IMR-90 (cell line): ENCODE data around the gene TBC1D17. TPM values are rescaled to one million over a fixed set of nuclear protein-coding genes. Genes with fewer than 3 reads are reported as not detected.

Source experiments
- ATAC-seq: fragments of 200-7000 bp; cut with Tn5 transposase; 2 replicates; pipeline ENCODE4 v1.9.1; 2020; ENCODE audit warnings: low read depth, mild to moderate bottlenecking, moderate library complexity
- BruUV-seq: library from RNA; stranded (reverse); fragments of 400-500 nt; replicated peaks from 2 replicates; lab custom pipeline; 2021; lab: Mats Ljungman, UMichigan
- CTCF ChIA-PET: fragments of 300-600 bp; formaldehyde crosslinking; extraction: SDS; loops from one replicate; lab custom pipeline; 2021; ENCODE audit warnings: antibody characterized with exemption; lab: Yijun Ruan, JAX
- POLR2A ChIA-PET: fragments of 300-600 bp; sonication (Branson Sonifier 250); formaldehyde crosslinking; loops from one replicate; lab custom pipeline; 2022; ENCODE audit warnings: antibody characterized with exemption; ENCODE audit not compliant: unreplicated experiment; lab: Charles Lee
- DNase-seq: peaks from one replicate; pipeline ENCODE4 v3.0.0; 2013
- H2AFZ ChIP-seq: replicated peaks from 2 replicates; pipeline ENCODE3; 2013; ENCODE audit warnings: low read length, mild to moderate bottlenecking; ENCODE audit not compliant: poor library complexity
- H2AK5ac ChIP-seq: 2 replicates; pipeline ENCODE4 v1.6.1; 2013; ENCODE audit warnings: low read depth, low read length, inconsistent platforms
- H2AK9ac ChIP-seq: replicated peaks from 2 replicates; pipeline ENCODE3; 2013; ENCODE audit warnings: mild to moderate bottlenecking, low read depth, low read length, moderate library complexity; ENCODE audit not compliant: poor library complexity
- H2BK120ac ChIP-seq: 2 replicates; pipeline ENCODE4 v1.6.1; 2013; ENCODE audit warnings: low read depth, low read length, inconsistent platforms
- H2BK15ac ChIP-seq: 3 replicates; pipeline ENCODE4 v1.6.1; 2013; ENCODE audit warnings: low read depth, low read length, inconsistent platforms
- H2BK20ac ChIP-seq: 2 replicates; pipeline ENCODE4 v1.6.1; 2013; ENCODE audit warnings: low read depth, mild to moderate bottlenecking, inconsistent platforms, low read length, moderate library complexity
- H2BK5ac ChIP-seq: 2 replicates; pipeline ENCODE4 v1.6.1; 2013; ENCODE audit warnings: mild to moderate bottlenecking, low read depth, low read length, inconsistent platforms; ENCODE audit not compliant: poor library complexity, severe bottlenecking
- H3K14ac ChIP-seq: replicated peaks from 2 replicates; pipeline ENCODE4 v1.6.1; 2013; ENCODE audit warnings: low read depth, low read length, inconsistent platforms
- H3K18ac ChIP-seq: 2 replicates; pipeline ENCODE4 v1.6.1; 2013; ENCODE audit warnings: low read depth, low read length, control low read depth
- H3K23ac ChIP-seq: 2 replicates; pipeline ENCODE4 v1.6.1; 2013; ENCODE audit warnings: low read depth, low read length, inconsistent platforms
- H3K27ac ChIP-seq: 2 replicates; pipeline ENCODE4 v1.5.1; 2013; ENCODE audit warnings: mild to moderate bottlenecking, control low read depth, low read length; ENCODE audit not compliant: insufficient read depth
- H3K27me3 ChIP-seq: 2 replicates; pipeline ENCODE4 v1.6.1; 2013; ENCODE audit warnings: low read length; ENCODE audit not compliant: control insufficient read depth, insufficient read depth
- H3K36me3 ChIP-seq: 2 replicates; pipeline ENCODE4 v1.6.1; 2013; ENCODE audit warnings: low read length, mixed read lengths; ENCODE audit not compliant: control insufficient read depth, insufficient read depth
- H3K4ac ChIP-seq: 2 replicates; pipeline ENCODE4 v1.6.1; 2013; ENCODE audit warnings: low read depth, low read length, inconsistent platforms
- H3K4me1 ChIP-seq: 2 replicates; pipeline ENCODE4 v1.6.1; 2013; ENCODE audit warnings: low read length, mixed read lengths; ENCODE audit not compliant: control insufficient read depth, insufficient read depth
- H3K4me2 ChIP-seq: 2 replicates; pipeline ENCODE4 v1.6.1; 2013; ENCODE audit warnings: low read depth, mild to moderate bottlenecking, control low read depth, low read length, moderate library complexity
- H3K4me3 ChIP-seq: 2 replicates; pipeline ENCODE4 v1.5.1; 2013; ENCODE audit warnings: low read depth, mild to moderate bottlenecking, control low read depth, low read length, moderate library complexity; ENCODE audit not compliant: insufficient read depth
- H3K56ac ChIP-seq: 2 replicates; pipeline ENCODE4 v1.6.1; 2013; ENCODE audit warnings: low read length, inconsistent platforms; ENCODE audit not compliant: insufficient read depth; ENCODE audit errors: extremely low read depth
- H3K79me1 ChIP-seq, 2 experiments: 2 replicates each; pipeline ENCODE4 v1.6.1; 2013; ENCODE audit warnings: low read length in 2 of 2, inconsistent platforms in 1 of 2, low read depth in 1 of 2
- H3K9ac ChIP-seq: 2 replicates; pipeline ENCODE4 v1.6.1; 2013; ENCODE audit warnings: low read depth, low read length, control low read depth
- H3K9me1 ChIP-seq: 2 replicates; pipeline ENCODE4 v1.6.1; 2013; ENCODE audit warnings: low read length, inconsistent platforms; ENCODE audit not compliant: insufficient read depth
- H3K9me3 ChIP-seq: 2 replicates; pipeline ENCODE4 v1.6.1; 2013; ENCODE audit warnings: low read length; ENCODE audit not compliant: control insufficient read depth, insufficient read depth
- H4K20me1 ChIP-seq: 2 replicates; pipeline ENCODE4 v1.6.1; 2013; ENCODE audit warnings: low read length, inconsistent platforms; ENCODE audit not compliant: insufficient read depth
- H4K5ac ChIP-seq: 2 replicates; pipeline ENCODE4 v1.6.1; 2013; ENCODE audit warnings: mild to moderate bottlenecking, low read depth, low read length, control low read depth
- H4K8ac ChIP-seq, 2 experiments: 2 replicates each; pipeline ENCODE4 v1.6.1; 2013; ENCODE audit warnings: low read depth in 2 of 2, low read length in 2 of 2, control low read depth in 1 of 2, inconsistent platforms in 1 of 2
- H4K91ac ChIP-seq: 2 replicates; pipeline ENCODE4 v1.6.1; 2013; ENCODE audit warnings: low read depth, low read length, inconsistent platforms; ENCODE audit not compliant: insufficient read depth
- FOS ChIP-seq: fragments of 150-350 bp; IDR thresholded peaks from 2 replicates; pipeline ENCODE4 v1.6.1; 2016; ENCODE audit warnings: low read depth, low read length
- MAZ ChIP-seq: IDR thresholded peaks from 2 replicates; pipeline ENCODE4 v1.6.1; 2012; ENCODE audit warnings: low read depth, mild to moderate bottlenecking, low read length, improper control_type of control experiment, moderate library complexity, borderline replicate concordance
- MXI1 ChIP-seq: IDR thresholded peaks from 2 replicates; pipeline ENCODE4 v1.6.1; 2012; ENCODE audit warnings: low read depth, mild to moderate bottlenecking, low read length, moderate library complexity, borderline replicate concordance
- RCOR1 ChIP-seq: IDR thresholded peaks from 2 replicates; pipeline ENCODE4 v1.6.1; 2012; ENCODE audit warnings: mild to moderate bottlenecking, low read length, improper control_type of control experiment; ENCODE audit not compliant: insufficient replicate concordance
- WGBS, 2 experiments: methylation state at CpG; one replicate each; pipeline versions ENCODE4 v1.1.5 to v1.1.7; 2013; ENCODE audit warnings: missing lambda C conversion rate in 2 of 2; ENCODE audit not compliant: insufficient read length in 1 of 2; ENCODE audit errors: extremely low coverage in 2 of 2; 5-methylcytosine and 5-hydroxymethylcytosine counted together
- dilution Hi-C: fragments of 300-500 bp; cut with HindIII; formaldehyde crosslinking; loops from one replicate; pipeline ENCODE4 v1.14.3; 2018; ENCODE audit warnings: low sequenced_read_pairs; ENCODE audit not compliant: unreplicated experiment
- in situ Hi-C: fragments of 300-500 bp; cut with MboI; formaldehyde crosslinking; loops from 3 replicates; pipeline ENCODE4 v1.14.3; 2019; ENCODE audit warnings: low sequenced_read_pairs, inconsistent platforms, mixed read lengths
- intact Hi-C: fragments of 100-400 bp; cut with micrococcal nuclease; formaldehyde crosslinking; loops from 2 replicates; pipeline ENCODE4 v1.10.0; 2022
- polyA plus RNA-seq, 3 experiments: library from polyadenylated mRNA; depleted of rRNA; stranded (reverse); fragments of >200 nt; gene quantifications; 2 replicates each; pipeline ENCODE4 v1.2.3, GENCODE V29; 2012; ENCODE audit warnings: low replicate concordance in 1 of 3
- total RNA-seq: library from RNA; depleted of rRNA; stranded (reverse); fragments of >200 nt; gene quantifications from 2 replicates; pipeline ENCODE4 v1.2.3, GENCODE V29; 2012
- TF ChIP-seq, protein P1 (sequence below): fragments of 150-350 bp; IDR thresholded peaks from 2 replicates; pipeline ENCODE4 v1.6.1; 2017; ENCODE audit warnings: mild to moderate bottlenecking, antibody characterized with exemption, low read length, low read depth

The TBC1D17 gene
- total and polyA plus RNA-seq, 2 of the 4 experiments (the other 2 are of a cell fraction) = 1.1 to 27.8 TPM

DNA sequence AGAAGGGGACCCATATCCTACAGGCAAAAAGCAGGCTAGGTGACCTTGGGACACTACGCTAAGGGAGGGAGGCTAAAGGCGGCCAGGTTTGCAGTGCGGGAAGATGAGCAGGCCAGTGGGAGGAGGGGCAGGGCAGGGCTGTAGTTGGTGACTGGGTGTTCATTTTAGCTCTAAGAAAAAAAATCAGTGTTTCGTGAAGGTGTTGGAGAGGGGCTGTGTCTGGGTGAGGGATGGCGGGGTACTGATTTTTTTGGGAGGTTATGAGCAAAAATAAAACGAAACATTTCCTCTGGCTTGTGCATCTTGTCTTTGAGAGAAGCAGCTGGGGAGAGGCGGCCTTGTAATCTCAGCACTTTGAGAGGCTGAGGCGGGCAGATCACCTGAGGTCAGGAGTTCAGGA is 56.1 kb downstream of the TBC1D17 start:
- no peak for DNase-seq
- Histone ChIP-seq H3K36me3 (peaks cover 2% of the 10 kb centered on the region; the same call in 1 of the 2 replicates), H3K4me2 (no peak overlapping the region), H3K14ac (no peak overlapping the region), H3K27me3 (no peaks in the 10 kb centered on the region), H3K4me1 (no peaks in the 10 kb centered on the region), H2AK5ac (no peak overlapping the region), H3K9ac (no peak overlapping the region), H2AK9ac (no peak overlapping the region), H3K18ac (no peak overlapping the region), H3K9me1 (peaks cover 6% of the 10 kb centered on the region; the same call in 1 of the 2 replicates), H2AFZ (no peak overlapping the region), H2BK5ac (no peak overlapping the region), H3K27ac (no peak overlapping the region), H3K23ac (no peak overlapping the region), H2BK15ac (no peak overlapping the region), H3K56ac (no peak overlapping the region), H2BK120ac (no peak overlapping the region), H4K5ac (no peak overlapping the region), H2BK20ac (no peak overlapping the region), H4K91ac (no peak overlapping the region), H3K9me3 (no peaks in the 10 kb centered on the region), H3K79me1 (peaks cover 0 to 16% of the 10 kb centered on the region in 2 experiments; a peak in 3 of 4 replicates), H3K4ac (no peak overlapping the region), H3K4me3 (no peak overlapping the region), H4K8ac (no peak overlapping the region), H4K20me1 (no peaks in the 10 kb centered on the region)
- 100% methylated on average over 3 of the region's 8 CpGs; no CpG with 5 or more reads in 1 of the 2 experiments for WGBS, 2 experiments
- TF ChIP-seq MXI1 (no peak), RCOR1 (no peak), FOS (no peak), MAZ (no peak)
- TF ChIP-seq, protein P1, sequence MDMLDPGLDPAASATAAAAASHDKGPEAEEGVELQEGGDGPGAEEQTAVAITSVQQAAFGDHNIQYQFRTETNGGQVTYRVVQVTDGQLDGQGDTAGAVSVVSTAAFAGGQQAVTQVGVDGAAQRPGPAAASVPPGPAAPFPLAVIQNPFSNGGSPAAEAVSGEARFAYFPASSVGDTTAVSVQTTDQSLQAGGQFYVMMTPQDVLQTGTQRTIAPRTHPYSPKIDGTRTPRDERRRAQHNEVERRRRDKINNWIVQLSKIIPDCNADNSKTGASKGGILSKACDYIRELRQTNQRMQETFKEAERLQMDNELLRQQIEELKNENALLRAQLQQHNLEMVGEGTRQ = no peak
- intact Hi-C loops = no loop called here
- ChIA-PET POLR2A (interaction anchor here (0.7 kb wide), 1 partner anchor 64 kb away, joined by 4 read pairs; no protein-coding TSS in a partner anchor), CTCF (no interaction called here)
- ATAC-seq = no peak
- dilution Hi-C loops = no loop called here
- in situ Hi-C loops = loop anchor here (10.0 kb wide), 2 partner anchors 51 to 211 kb away; no protein-coding TSS in a partner anchor
- no TSS peak for BruUV-seq
